Vagina (tissue), 2 donors: ENCODE measurements around the gene YWHAG.
A peak's percentile ranks its signal among the peaks of the same experiment; 100 is the strongest.

Source experiments
- POLR2AphosphoS5 ChIP-seq, 2 donors: sonication (generic); formaldehyde crosslinking; IDR thresholded peaks; one replicate each; pipeline ENCODE4 v1.9.0; 2017; ENCODE audit warnings: antibody characterized with exemption in 2 of 2, mild to moderate bottlenecking in 2 of 2, low read depth in 1 of 2; ENCODE audit not compliant: insufficient read depth in 1 of 2
- TF ChIP-seq, protein P1 (sequence below), 3 experiments: fragments of 450-650 bp in 2 of 3; fragments of 200-600 bp in 1 of 3; sonication (generic) in 1 of 3; IDR thresholded peaks; one replicate each; pipeline ENCODE4 v1.5.1; 2017 to 2019; ENCODE audit warnings: antibody characterized with exemption in 3 of 3, mild to moderate bottlenecking in 2 of 3, moderate library complexity in 2 of 3

DNA sequence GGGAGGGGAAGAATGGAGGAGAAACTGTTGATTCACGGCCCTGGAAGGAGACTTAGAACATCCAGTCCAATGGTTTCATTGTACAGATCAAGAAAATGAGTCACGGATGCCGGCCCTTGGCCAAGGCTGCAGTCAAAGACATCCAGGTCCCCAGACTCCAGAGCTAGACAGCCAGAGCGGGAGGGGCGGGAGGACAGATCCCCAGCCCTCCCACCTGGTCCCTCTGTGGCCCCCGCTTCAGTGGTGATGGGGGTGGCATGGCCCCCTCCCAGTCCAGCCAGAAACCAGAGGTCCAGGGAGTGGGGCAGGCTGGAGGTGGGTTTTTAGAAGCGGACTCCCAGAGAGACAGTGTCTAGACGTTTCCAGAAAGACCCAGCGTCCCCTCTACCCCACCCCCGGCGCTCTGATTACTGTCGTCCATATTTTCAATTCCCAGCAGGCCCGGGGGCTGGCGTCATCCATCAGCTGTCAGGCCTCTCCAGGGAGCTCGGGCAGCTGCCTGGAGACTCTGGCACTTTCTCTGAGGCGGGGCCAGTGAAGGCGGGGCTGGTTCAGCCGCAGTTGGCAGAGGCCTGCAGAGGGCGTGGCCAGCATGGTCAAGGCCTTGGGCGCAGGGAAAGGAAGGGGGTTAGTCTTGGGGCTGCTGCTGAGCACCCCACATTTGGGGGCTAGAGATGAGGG is 64.3 kb downstream of the YWHAG start:
- TF ChIP-seq POLR2AphosphoS5 (IDR thresholded peaks at IDR 0.05; ENCODE audit: insufficient read depth in 1 of 2, low read depth in 1 of 2), result peak; percentile 94 to 100
- TF ChIP-seq, protein P1, sequence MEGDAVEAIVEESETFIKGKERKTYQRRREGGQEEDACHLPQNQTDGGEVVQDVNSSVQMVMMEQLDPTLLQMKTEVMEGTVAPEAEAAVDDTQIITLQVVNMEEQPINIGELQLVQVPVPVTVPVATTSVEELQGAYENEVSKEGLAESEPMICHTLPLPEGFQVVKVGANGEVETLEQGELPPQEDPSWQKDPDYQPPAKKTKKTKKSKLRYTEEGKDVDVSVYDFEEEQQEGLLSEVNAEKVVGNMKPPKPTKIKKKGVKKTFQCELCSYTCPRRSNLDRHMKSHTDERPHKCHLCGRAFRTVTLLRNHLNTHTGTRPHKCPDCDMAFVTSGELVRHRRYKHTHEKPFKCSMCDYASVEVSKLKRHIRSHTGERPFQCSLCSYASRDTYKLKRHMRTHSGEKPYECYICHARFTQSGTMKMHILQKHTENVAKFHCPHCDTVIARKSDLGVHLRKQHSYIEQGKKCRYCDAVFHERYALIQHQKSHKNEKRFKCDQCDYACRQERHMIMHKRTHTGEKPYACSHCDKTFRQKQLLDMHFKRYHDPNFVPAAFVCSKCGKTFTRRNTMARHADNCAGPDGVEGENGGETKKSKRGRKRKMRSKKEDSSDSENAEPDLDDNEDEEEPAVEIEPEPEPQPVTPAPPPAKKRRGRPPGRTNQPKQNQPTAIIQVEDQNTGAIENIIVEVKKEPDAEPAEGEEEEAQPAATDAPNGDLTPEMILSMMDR (IDR thresholded peaks at IDR 0.05), result no peak
